ENCODE measurements around the gene UBE2J1.

The UBE2J1 gene

GRCh38 chr6:89286516-89286915 lies 66.0 kb downstream of the UBE2J1 start:
- DNase-seq, result no peak

GRCh38 chr6:89284963-89285735 lies 67.4 kb downstream of the UBE2J1 start:
- no peak for DNase-seq

DNA sequence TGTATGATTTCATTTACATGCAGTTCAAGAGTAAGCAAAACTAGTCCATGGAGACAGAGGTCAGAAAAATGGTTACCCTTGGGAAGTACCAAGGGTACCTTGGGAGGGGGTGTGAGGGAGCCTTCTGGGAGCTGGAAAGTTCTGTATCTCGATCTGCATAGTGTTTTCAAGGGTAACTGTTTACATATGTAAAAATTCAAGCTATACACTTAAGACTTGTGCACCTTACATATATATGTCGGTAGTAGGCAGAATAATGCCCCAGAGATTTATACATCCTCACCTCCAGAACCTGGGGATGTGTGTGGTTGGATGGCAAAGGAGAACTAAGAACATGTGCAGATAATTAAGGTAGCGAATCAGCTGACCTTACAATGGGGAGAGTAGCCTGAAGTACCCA lies 68.4 kb downstream of the UBE2J1 start:
- DNase-seq, result no peak

GRCh38 chr6:89282749-89283148 lies 69.8 kb downstream of the UBE2J1 start:
- no peak for DNase-seq

- DNase-seq, result peak; percentile 24
Measured at GRCh38 chr6:89281779-89282246, 70.7 kb downstream of the UBE2J1 start.

DNA sequence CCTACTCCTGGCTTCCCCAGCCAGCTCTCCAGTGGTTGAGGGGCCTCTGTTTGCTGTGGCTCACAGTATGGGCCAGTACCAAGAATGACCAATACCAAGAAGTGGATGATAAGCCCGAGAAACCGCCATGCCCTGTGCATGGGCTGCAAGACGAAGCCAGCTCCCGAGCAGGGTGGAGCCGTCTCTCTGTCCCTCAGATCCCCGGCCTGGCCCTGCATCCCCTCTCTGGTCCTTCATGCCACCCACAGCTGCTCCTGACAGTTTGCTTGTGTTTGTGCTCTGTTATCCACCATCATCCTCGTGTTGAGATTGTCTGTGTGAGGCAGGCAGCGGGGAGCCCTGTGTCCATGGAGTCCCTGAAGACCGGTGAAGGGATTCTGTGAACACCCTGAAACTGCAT lies 73.6 kb downstream of the UBE2J1 start:
- DNase-seq, result no peak

Data from NK-92 treated with Interleukin-12 subunit alpha and Interleukin-12 subunit beta, amount 100 ng/mL, for 24 hours (cell line).